C1 segment of cervical spinal cord (tissue), 14 donors: ENCODE results near the gene EYS.

ENCODE experiments used
- DNase-seq, 14 donors: peaks; one replicate each; lab custom pipeline; 2025; lab: John Stamatoyannopoulos, UW

Gene EYS

DNA sequence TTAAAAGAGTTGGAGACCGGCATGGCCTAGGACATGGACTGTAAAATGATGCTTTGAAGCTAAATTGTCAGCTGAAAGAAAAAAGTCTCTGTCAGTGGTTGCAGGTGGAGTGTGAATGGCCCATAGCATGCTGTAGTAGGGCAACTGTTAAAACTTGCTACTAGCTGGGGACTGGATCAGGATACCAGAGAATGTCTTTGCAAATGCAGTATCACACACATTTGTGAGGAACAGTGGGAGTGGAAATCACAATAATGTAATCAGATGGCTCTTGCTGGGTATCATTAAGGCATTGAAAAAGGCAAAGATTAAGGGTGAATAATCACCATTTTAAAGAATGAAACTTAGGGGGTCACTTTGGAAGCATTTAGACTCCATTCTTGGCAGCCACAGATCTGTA lies 737.9 kb downstream of the EYS start:
- no peak for DNase-seq

GRCh38 chr6:64955435-64955848 lies 751.6 kb downstream of the EYS start:
- no peak for DNase-seq

DNA sequence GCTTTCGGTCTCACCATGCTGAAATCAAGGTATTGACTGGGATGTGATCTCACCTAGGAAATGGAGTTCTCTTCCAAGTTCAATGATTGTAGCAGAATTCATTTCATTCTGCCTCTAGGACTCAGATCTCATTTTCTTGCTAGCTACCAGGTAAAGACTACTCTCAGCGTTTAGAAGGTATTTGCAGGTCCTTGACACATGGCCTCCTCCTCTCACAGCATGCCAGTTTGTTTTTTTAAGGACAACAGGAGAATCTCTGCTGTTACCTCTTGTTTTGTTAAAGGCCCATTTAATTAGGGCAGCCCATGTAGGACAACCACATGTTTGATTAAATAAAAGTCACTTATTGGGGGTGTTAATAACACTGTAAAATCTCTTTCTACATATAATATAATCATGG lies 757.8 kb downstream of the EYS start:
- DNase-seq: no peak

DNA sequence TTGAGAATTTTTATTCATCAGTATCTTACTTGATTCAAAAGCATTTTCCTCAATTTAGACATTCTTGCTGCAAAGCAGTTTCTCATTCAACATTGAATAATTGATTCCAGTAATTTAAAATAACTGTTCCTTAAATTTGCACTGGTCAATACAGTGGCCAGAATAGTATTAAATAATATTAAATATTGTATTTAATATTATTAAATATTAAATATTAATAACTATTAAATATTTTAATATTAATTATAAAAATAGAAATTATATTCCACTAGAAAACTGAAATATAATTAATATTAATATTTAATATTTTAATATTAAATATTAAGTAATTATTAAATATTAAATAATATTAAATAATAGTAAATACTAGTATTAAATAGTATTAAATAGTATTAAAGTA lies 758.8 kb downstream of the EYS start:
- DNase-seq: no peak

GRCh38 chr6:64945450-64945849 lies 761.6 kb downstream of the EYS start:
- DNase-seq: no peak

DNA sequence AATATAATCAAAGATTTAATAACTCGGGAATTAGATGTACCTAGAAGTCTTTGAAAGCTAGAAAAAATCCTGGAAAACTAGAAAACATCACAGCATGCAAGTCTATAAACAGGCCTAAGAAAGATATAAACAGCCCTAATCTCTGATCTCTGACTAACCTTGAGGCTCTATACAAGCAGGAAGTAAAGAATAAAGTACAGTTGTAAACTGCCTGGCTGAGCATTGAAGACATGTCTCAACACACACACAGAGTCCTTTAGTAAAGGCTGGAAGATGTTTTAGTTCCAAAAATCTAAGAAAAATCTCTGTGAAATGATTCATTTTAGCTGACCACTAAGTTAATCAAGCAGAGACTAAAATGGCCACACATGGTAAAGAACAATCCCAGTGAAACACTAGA lies 774.5 kb downstream of the EYS start:
- no peak for DNase-seq

DNA sequence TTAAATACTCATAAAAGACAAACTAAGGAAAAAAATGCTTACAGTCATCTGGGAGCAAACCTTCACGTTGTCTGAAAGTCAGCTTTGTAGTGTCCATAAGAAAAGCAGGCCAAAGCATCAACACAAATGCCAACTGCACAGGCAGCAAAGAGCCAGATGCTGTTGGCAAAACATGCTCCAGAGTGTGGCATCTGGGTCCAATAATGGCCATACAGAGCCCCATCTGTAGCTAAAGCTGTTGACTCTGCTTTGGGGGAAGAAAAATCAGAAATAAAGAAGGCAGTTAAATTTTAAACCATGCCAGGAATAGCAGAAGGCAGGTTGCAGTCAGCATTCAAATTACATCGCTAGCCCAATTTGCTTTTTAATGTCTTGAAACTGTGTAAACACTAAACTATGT lies 776.3 kb downstream of the EYS start:
- DNase-seq: no peak

- no peak for DNase-seq
Measured at GRCh38 chr6:64926051-64926450, 781.0 kb downstream of the EYS start.

GRCh38 chr6:64920257-64920656 lies 786.8 kb downstream of the EYS start:
- DNase-seq: no peak

- no peak for DNase-seq
Measured at GRCh38 chr6:64914124-64914523, 792.9 kb downstream of the EYS start.

DNA sequence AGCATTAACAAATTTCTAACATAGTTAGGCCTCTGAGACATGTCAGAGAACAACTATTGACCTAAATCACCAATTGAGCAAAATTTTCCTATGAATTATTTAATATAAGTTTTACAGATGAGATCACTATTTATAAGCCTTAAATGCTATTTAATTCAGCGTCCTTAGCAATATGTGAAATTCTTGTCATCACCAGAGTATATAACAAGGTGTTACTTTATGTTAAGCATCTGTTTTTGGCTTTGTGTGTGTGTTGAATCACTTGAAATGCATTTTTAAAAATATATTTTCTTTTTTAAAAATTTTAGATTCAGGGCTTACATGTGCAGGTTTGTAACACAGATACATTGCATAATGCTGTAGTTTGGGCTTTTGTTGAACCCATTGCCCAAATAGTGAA lies 794.1 kb downstream of the EYS start:
- no peak for DNase-seq

GRCh38 chr6:64908104-64908503 lies 798.9 kb downstream of the EYS start:
- DNase-seq: no peak

DNA sequence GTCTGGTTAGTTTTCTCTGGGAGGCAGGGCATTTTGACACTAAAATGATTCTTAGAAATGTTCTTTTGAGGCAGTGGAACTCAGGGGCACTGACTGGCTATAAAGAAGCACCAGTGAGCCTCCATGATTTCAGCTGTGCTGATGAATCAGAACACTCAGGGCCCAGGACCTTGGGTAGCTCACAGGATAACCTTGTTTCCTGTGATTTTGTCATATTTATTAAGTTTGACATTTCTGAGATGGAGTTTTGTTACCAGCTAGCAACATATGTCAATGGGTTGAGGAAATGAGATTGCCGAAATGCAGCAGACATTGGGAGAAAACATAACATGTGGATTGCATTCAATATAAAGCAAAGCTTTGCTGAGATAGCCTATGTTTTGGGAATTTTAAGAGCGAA lies 802.4 kb downstream of the EYS start:
- DNase-seq: no peak

- no peak for DNase-seq
Measured at GRCh38 chr6:64902596-64902995, 804.4 kb downstream of the EYS start.

GRCh38 chr6:64896939-64897338 lies 810.1 kb downstream of the EYS start:
- DNase-seq: no peak

GRCh38 chr6:64895945-64896344 lies 811.1 kb downstream of the EYS start:
- DNase-seq: no peak

DNA sequence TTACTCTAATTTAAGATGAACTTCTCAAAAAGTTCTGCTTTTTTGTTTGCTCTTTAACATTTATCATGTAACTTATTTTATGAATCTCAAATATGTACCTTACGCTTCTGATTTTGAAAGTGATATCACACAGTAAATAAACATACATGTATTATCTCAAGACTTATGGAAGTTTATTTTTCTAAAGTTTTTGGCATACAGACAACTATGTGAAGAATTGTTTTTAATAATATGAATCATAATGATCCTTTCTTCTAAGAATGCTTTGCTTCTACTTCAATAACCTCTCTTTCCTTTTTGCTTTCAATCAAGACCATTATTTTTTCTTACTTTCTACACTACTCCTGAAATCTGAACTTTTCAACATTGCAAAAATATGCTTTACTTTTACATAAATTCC lies 816.4 kb downstream of the EYS start:
- no peak for DNase-seq

DNA sequence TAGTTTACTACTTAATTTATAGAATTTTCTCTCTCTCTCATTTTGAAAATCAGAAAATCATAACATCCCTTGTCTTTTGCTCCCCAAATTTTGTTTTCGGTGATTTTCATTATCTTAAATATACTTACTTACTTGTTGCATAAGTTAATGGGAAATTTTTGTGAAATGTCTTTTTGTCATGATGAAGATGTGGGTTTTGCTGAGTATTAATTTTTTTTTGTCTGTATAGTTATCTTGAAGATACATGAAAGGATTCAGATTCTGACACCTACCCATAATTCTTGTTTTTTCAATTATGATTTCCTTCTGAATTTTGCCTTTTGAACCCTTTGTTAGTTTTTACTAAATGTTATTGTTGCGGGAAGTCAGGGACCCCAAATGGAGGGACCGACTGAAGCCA lies 817.9 kb downstream of the EYS start:
- no peak for DNase-seq

GRCh38 chr6:64874776-64875175 lies 832.2 kb downstream of the EYS start:
- no peak for DNase-seq

GRCh38 chr6:64872633-64873032 lies 834.4 kb downstream of the EYS start:
- DNase-seq: no peak

DNA sequence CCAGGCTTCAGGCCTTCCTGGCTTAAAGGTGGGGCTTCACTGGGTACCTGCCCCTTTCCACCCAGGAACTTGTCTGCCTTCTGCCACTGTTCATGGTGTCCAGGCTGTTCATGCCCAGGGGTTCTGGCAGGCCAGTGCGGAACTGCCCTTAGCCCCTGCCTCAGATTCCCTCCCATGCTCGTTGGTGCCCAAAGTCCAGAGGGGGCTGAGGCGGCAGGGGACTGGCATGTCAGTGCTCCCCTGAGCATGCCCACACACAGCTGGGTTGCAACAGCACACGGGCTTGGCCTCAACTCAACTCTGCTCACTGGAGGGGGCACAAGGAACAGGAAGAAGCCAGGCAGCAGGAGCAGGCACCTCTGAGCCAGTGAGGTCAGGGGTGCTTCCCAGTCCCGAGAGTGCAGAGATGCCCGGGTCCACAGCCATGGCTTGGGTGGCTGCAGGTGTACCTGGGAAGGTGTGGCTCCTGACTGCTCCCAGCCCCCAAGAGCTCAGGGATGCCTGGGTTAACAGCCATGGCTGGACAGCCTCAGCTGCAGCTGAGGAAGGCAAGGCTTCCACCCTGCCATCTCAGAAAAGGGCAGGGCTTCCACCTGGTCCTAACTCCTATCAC lies 845.9 kb downstream of the EYS start:
- DNase-seq: no peak

DNA sequence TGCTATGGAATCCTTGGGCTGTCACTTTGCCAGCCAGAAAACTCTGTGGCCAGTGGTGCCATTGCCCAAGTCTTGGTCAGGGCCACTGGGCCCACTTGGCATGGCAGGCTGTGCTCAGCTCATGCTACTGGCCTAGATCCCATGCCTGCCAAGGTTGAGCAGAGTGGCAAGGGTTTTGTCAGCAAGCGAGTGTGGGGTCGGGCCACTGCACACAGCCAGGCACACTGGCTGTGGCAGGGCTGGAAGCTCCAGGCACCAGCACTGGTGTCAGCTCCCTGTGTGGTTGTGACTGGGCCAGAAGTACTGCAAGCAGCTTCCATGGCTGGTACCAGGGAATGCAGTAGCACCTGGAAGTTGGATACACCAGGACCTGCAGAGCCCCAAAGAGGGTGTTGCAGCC lies 846.8 kb downstream of the EYS start:
- DNase-seq: no peak

GRCh38 chr6:64850121-64850520 lies 856.9 kb downstream of the EYS start:
- no peak for DNase-seq

DNA sequence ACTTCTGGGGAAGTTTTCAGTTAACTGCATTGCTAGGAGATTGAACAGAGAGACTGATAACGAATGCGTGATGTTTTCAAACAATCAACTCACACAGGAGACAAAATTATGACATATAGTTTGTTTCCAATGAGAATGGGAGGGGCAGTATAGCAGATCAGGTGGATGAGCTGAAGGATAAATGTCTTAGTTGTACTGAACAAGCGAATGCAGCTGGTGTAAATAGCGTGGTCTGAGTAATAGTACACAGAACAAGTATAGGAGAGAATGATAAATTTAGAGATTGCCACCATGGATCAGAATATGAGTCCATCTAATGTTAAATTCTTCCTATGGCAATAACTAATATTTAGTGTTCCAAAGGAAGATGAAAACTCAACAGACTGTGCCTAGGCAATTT lies 858.6 kb downstream of the EYS start:
- no peak for DNase-seq
